Glomerular visceral epithelial cell (primary cell): Measurements from ENCODE around the gene NDUFB7.
"Not testable (repeated sequence)": the region's sequence is repeated elsewhere in the genome, so short reads cannot be mapped to it uniquely, and the experiment has no call there.

ENCODE experiments used
- DNase-seq: peaks from one replicate; pipeline ENCODE4 v3.0.0-alpha.2; 2016; ENCODE audit errors: extremely low spot score

NDUFB7 gene

GRCh38 chr19:14570864-14571527 is 870 bp downstream of the NDUFB7 start:
- no peak for DNase-seq

- no peak for DNase-seq
Measured at GRCh38 chr19:14567079-14567478, 4.8 kb downstream of the NDUFB7 start.

GRCh38 chr19:14566712-14567077 is 5.2 kb downstream of the NDUFB7 start:
- DNase-seq: no peak

GRCh38 chr19:14565765-14566711 is 5.8 kb downstream of the NDUFB7 start:
- no peak for DNase-seq

GRCh38 chr19:14565298-14565679 is 6.6 kb downstream of the NDUFB7 start:
- DNase-seq: no peak

DNA sequence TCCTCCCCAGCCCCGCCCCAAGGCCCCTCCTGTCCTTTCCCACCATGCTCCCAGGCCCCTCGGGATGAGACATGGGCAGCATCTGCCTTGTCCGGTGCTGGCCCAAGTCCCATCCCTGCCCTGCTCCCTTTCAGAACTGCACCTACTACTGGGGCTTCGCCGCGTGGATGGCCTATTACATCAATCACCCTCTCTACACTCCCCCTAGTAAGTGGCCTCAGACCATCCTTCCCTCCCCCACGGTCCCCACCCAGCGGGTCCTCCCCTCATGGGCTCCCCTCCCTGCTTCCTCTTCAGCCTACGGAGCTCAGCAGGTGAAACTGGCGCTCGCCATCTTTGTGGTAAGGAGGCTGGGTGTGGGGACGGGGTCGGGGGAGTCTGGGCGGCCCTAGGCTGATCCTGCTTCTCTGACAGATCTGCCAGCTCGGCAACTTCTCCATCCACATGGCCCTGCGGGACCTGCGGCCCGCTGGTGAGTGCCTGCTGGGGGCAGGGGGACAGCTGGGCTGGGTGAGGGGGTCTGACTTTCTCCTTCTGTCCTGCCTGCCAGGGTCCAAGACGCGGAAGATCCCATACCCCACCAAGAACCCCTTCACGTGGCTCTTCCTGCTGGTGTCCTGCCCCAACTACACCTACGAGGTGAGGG is 7.1 kb downstream of the NDUFB7 start:
- DNase-seq: not testable (repeated sequence)

GRCh38 chr19:14563989-14564651 is 7.7 kb downstream of the NDUFB7 start:
- peak; percentile 33 for DNase-seq

DNA sequence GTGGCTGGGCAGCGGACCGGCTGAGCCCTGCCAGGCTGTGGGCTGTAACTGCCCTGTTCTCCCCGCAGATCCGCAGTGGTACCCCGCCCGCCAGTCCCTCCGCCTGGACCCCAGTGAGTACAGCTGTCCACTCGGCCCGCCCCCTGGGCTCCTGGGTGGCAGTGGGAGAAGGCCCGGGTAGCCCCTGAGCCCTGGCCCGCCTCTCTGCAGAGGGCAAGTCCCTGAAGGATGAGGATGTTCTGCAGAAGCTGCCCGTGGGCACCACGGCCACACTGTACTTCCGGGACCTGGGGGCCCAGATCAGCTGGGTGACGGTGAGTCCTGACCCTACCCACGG is 8.3 kb downstream of the NDUFB7 start:
- no peak for DNase-seq

- no peak for DNase-seq
Measured at GRCh38 chr19:14562660-14563589, 8.9 kb downstream of the NDUFB7 start.

- peak; percentile 25 for DNase-seq
Measured at GRCh38 chr19:14561847-14562351, 10.0 kb downstream of the NDUFB7 start.

GRCh38 chr19:14561249-14561648 is 10.6 kb downstream of the NDUFB7 start:
- DNase-seq: no peak

DNA sequence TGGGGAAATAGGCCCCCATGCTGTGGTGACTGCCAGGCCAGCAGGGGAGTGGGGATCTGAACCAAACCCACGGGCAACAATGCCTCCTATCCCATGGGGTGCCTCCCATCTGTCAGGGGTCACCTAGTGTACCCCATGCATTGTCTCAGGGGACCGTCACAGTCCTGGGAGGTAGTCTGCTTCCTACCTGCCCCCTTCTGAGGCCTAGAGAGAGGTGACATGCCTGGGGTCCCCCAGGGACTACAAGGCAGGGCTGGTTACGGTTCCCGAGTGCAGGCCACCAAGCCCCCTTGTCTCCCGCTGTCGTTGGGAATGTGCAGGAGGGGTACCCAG is 11.1 kb downstream of the NDUFB7 start:
- no peak for DNase-seq

GRCh38 chr19:14559916-14560775 is 11.7 kb downstream of the NDUFB7 start:
- DNase-seq: no peak

- no peak for DNase-seq
Measured at GRCh38 chr19:14558370-14559066, 13.3 kb downstream of the NDUFB7 start.

GRCh38 chr19:14556662-14557188 is 15.1 kb downstream of the NDUFB7 start:
- peak; percentile 86 for DNase-seq

DNA sequence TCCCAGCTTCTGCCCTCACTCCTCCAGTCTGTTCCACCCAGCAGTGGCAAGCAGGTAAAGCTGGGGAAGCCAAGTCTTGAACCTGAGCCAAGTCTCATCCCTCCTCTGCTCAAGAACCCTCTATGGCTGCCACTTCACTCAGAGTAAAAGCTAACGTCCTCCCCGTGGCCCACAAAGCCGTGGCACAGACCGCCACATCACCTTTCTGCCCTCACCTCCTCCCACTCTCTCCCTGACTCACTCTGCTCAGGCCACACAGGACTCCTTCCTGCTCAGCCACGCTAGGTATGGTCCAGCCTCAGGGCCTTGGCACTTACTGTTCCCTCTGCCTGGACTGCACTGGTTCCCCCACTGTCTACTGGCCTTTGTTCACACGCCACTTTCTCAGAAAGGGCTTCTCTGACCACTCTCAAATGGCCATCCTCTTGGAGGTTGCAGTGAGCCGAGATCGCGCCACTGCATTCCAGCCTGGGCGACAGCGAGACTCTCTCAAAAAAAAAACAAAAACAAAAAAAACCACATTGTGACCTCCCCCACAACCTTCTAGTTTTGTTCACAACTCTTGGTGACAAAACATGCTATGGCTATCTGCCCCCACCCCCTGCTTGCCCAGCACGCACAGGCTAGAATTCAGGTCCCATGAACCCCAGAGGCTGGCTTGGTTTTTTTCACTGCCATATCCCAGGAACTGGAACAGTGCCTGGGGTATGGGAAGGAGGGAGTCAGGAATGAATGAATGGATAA is 15.8 kb downstream of the NDUFB7 start:
- no peak for DNase-seq

GRCh38 chr19:14554382-14554812 is 17.5 kb downstream of the NDUFB7 start:
- no peak for DNase-seq

- DNase-seq: no peak
Measured at GRCh38 chr19:14553939-14554243, 18.0 kb downstream of the NDUFB7 start.
